GM12873 (cell line): Measurements from ENCODE around the gene LRRIQ1.

Source experiments
- CTCF ChIP-seq: IDR thresholded peaks from 2 replicates; pipeline ENCODE4 v1.5.1; 2012; ENCODE audit warnings: low read depth, mild to moderate bottlenecking, moderate library complexity, low read length, control low read depth; ENCODE audit not compliant: insufficient read depth; ENCODE audit errors: missing control alignments

The LRRIQ1 gene

DNA sequence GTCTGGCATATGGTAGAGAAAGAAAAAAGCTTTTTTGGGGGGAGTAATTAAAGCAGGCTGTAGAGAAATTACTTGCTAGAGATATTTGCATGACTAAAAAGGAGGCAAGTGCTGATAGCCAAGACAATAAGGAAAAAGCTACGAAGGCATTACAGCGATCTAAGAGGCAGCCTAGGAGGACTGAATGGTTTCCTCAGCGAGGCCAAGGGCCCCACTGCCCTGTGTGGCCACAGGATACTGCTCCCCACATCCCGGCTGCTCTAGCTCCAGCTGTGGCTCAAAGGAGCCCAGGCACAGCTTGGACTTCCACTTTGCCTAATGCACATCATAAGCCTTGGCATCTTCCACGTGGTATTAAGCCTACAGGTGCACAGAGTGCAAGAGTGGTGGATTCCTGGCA, 53.6 kb downstream of the LRRIQ1 start:
- TF ChIP-seq CTCF, result no peak

GRCh38 chr12:85092814-85093370, 56.7 kb downstream of the LRRIQ1 start:
- TF ChIP-seq CTCF, result no peak

- no peak for TF ChIP-seq CTCF
Measured at GRCh38 chr12:85095501-85095900, 59.4 kb downstream of the LRRIQ1 start.

GRCh38 chr12:85130646-85131045, 94.5 kb downstream of the LRRIQ1 start:
- no peak for TF ChIP-seq CTCF

- TF ChIP-seq CTCF, result no peak
Measured at GRCh38 chr12:85138833-85139232, 102.7 kb downstream of the LRRIQ1 start.

GRCh38 chr12:85147331-85147730, 111.2 kb downstream of the LRRIQ1 start:
- TF ChIP-seq CTCF, result no peak

- TF ChIP-seq CTCF, result no peak
Measured at GRCh38 chr12:85152311-85152729, 116.2 kb downstream of the LRRIQ1 start.
